Endothelial cell of umbilical vein (primary cell): ENCODE measurements around the gene BTN1A1.

Experiments
- EZH2 ChIP-seq: IDR thresholded peaks from 2 replicates; pipeline ENCODE4 v1.6.1; 2012; ENCODE audit warnings: borderline replicate concordance, low read depth, mild to moderate bottlenecking, moderate library complexity, low read length, inconsistent platforms; ENCODE audit not compliant: severe bottlenecking
- FOS ChIP-seq: IDR thresholded peaks from 2 replicates; pipeline ENCODE4 v1.6.1; 2011; ENCODE audit warnings: mild to moderate bottlenecking, low read length, moderate library complexity, borderline replicate concordance; ENCODE audit not compliant: insufficient read depth
- JUN ChIP-seq: IDR thresholded peaks from 2 replicates; pipeline ENCODE4 v1.6.1; 2011; ENCODE audit warnings: borderline replicate concordance, low read depth; ENCODE audit not compliant: insufficient read length, insufficient read depth
- POLR2A ChIP-seq: IDR thresholded peaks from 2 replicates; pipeline ENCODE4 v1.6.1; 2012; ENCODE audit warnings: low read depth, mild to moderate bottlenecking, control low read depth, low read length
- POLR2AphosphoS5 ChIP-seq: IDR thresholded peaks from 2 replicates; pipeline ENCODE4 v1.6.1; 2012; ENCODE audit warnings: low read depth, mild to moderate bottlenecking, control low read depth, low read length, moderate library complexity; ENCODE audit not compliant: insufficient read depth
- TF ChIP-seq, protein P1 (sequence below), 2 donors: IDR thresholded peaks; 1 replicate in 1 of 2; 2 replicates in 1 of 2; pipeline ENCODE4 v1.5.1; 2011; ENCODE audit warnings: low read length in 2 of 2, mild to moderate bottlenecking in 2 of 2, moderate library complexity in 2 of 2, control low read depth in 1 of 2, inconsistent platforms in 1 of 2, low read depth in 1 of 2; ENCODE audit not compliant: insufficient read depth in 1 of 2; ENCODE audit errors: extremely low read depth in 1 of 2

DNA sequence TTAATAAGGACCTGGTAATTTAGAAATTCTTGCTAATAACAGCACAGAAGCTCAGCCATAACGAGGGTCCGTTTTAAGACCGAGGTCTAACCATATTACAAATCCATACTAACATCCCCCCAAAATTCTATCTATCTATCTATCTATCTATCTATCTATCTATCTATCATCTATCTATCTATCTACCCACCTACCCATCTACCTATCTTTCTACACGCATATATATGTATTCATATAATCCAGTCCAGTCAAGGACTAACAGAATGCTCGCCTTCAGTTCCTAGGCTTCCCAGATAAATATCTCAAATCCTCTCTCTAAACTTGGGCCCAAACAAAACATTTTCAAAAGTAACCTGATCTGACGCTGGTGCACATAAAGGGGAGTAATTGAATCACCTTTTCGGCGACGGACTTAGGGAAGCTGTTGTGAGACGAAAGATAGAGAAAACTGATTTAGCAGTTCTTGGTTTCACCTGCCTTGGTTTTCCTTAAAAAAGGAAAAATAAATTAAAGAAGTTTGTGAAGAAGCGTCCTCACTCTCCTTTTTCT, 52.6 kb downstream of the BTN1A1 start:
- TF ChIP-seq, protein P1, sequence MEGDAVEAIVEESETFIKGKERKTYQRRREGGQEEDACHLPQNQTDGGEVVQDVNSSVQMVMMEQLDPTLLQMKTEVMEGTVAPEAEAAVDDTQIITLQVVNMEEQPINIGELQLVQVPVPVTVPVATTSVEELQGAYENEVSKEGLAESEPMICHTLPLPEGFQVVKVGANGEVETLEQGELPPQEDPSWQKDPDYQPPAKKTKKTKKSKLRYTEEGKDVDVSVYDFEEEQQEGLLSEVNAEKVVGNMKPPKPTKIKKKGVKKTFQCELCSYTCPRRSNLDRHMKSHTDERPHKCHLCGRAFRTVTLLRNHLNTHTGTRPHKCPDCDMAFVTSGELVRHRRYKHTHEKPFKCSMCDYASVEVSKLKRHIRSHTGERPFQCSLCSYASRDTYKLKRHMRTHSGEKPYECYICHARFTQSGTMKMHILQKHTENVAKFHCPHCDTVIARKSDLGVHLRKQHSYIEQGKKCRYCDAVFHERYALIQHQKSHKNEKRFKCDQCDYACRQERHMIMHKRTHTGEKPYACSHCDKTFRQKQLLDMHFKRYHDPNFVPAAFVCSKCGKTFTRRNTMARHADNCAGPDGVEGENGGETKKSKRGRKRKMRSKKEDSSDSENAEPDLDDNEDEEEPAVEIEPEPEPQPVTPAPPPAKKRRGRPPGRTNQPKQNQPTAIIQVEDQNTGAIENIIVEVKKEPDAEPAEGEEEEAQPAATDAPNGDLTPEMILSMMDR (IDR thresholded peaks at IDR 0.05; ENCODE audit: extremely low read depth in 1 of 2, insufficient read depth in 1 of 2, low read depth in 1 of 2, low read length in 2 of 2): no peak
- no peak for TF ChIP-seq POLR2A
- TF ChIP-seq POLR2AphosphoS5: no peak
- no peak for TF ChIP-seq JUN
- TF ChIP-seq FOS: no peak
- TF ChIP-seq EZH2: no peak
